HepG2 (cell line): ENCODE results near the gene SH3BP2. TPM values are rescaled to one million over a fixed set of nuclear protein-coding genes. Genes with fewer than 3 reads are reported as not detected.

Source experiments
- AKAP8 ChIP-seq: sonication (generic); formaldehyde crosslinking; IDR thresholded peaks from 2 replicates; pipeline ENCODE4 v1.5.1; 2020; ENCODE audit warnings: mild to moderate bottlenecking, missing genetic modification reagents
- ETV6 ChIP-seq: sonication (generic); formaldehyde crosslinking; conservative IDR thresholded peaks from 2 replicates; pipeline ENCODE4 v1.4.0; 2020; ENCODE audit warnings: missing genetic modification reagents
- TSC22D2 ChIP-seq: sonication (generic); formaldehyde crosslinking; IDR thresholded peaks from 2 replicates; pipeline ENCODE4 v1.5.1; 2020; ENCODE audit warnings: missing genetic modification reagents, mild to moderate bottlenecking, borderline replicate concordance
- ZBTB14 ChIP-seq: sonication (generic); formaldehyde crosslinking; IDR thresholded peaks from 2 replicates; pipeline ENCODE4 v1.4.0; 2020; ENCODE audit warnings: missing genetic modification reagents
- ZFP36L2 ChIP-seq: sonication (generic); formaldehyde crosslinking; IDR thresholded peaks from 2 replicates; pipeline ENCODE4 v1.4.0; 2020; ENCODE audit warnings: missing genetic modification reagents
- ZHX2 ChIP-seq, 2 experiments: sonication (generic) in 1 of 2; formaldehyde crosslinking in 1 of 2; IDR thresholded peaks; 2 replicates each; pipeline versions ENCODE4 v1.6.1 to v1.9.0; 2014 to 2022; ENCODE audit warnings: antibody characterized with exemption in 1 of 2, borderline replicate concordance in 1 of 2, inconsistent platforms in 1 of 2, low read depth in 1 of 2, missing genetic modification reagents in 1 of 2
- ZNF232 ChIP-seq: sonication (generic); formaldehyde crosslinking; IDR thresholded peaks from 2 replicates; pipeline ENCODE4 v1.4.0; 2020; ENCODE audit warnings: missing genetic modification reagents, borderline replicate concordance
- ZNF260 ChIP-seq: sonication (generic); formaldehyde crosslinking; IDR thresholded peaks from 2 replicates; pipeline ENCODE4 v1.4.0; 2020; ENCODE audit warnings: missing genetic modification reagents, low read depth, mild to moderate bottlenecking, borderline replicate concordance
- ZNF547 ChIP-seq: sonication (generic); formaldehyde crosslinking; IDR thresholded peaks from 2 replicates; pipeline ENCODE4 v1.5.1; 2020; ENCODE audit warnings: mild to moderate bottlenecking, missing genetic modification reagents
- ZNF609 ChIP-seq: sonication (generic); formaldehyde crosslinking; IDR thresholded peaks from 2 replicates; pipeline ENCODE4 v1.4.0; 2020; ENCODE audit warnings: mild to moderate bottlenecking, missing genetic modification reagents, borderline replicate concordance
- ZNF674 ChIP-seq: sonication (generic); formaldehyde crosslinking; IDR thresholded peaks from 2 replicates; pipeline ENCODE4 v1.5.0; 2020; ENCODE audit warnings: low read depth, mild to moderate bottlenecking, missing genetic modification reagents
- ZNF879 ChIP-seq: sonication (generic); formaldehyde crosslinking; IDR thresholded peaks from 2 replicates; pipeline ENCODE4 v1.8.1; 2023; ENCODE audit warnings: missing genetic modification reagents
- polyA plus RNA-seq, 8 experiments: library from polyadenylated mRNA; depleted of rRNA in 3 of 8; stranded (reverse) in 7 of 8; unstranded in 1 of 8; fragments of >200 nt; fragmentation: Illumina TruSeq in 4 of 8; extraction: Trizol in 4 of 8; gene quantifications; 2 replicates each; pipeline versions ENCODE4 v1.2.1 to v1.2.3, GENCODE V29; 2011 to 2016; ENCODE audit warnings: low read depth in 4 of 8, missing spikeins in 1 of 8, mixed read lengths in 1 of 8; ENCODE audit not compliant: insufficient read depth in 1 of 8
- total RNA-seq, 5 experiments: library from RNA; depleted of rRNA; stranded (reverse); fragments of >200 nt; fragmentation: Illumina TruSeq; extraction: Trizol; gene quantifications; 2 replicates each; pipeline ENCODE4 v1.2.3, GENCODE V29; 2016; ENCODE audit warnings: low read depth in 1 of 5

The SH3BP2 gene
- total and polyA plus RNA-seq, 2 of the 13 experiments (the other 11 are each of a cell fraction or from before 2014, with no cell fraction given): 16.9 to 34.5 TPM

- TF ChIP-seq ZNF609 (CRISPR knock-in tag) (no peak), ZNF260 (CRISPR knock-in tag) (no peak), ZFP36L2 (CRISPR knock-in tag) (no peak), ZBTB14 (CRISPR knock-in tag) (no peak), ZNF879 (CRISPR knock-in tag) (no peak), ZNF674 (CRISPR knock-in tag) (no peak), ZHX2 (IDR thresholded peaks at IDR 0.05; ENCODE audit: low read depth) (no peak), ZHX2 (CRISPR knock-in tag; IDR thresholded peaks at IDR 0.05; ENCODE audit: borderline replicate concordance) (no peak), AKAP8 (CRISPR knock-in tag) (no peak), ETV6 (CRISPR knock-in tag) (no peak), TSC22D2 (CRISPR knock-in tag) (no peak), ZNF547 (CRISPR knock-in tag) (no peak), ZNF232 (CRISPR knock-in tag) (no peak)
Measured at GRCh38 chr4:2745516-2745915, 47.4 kb upstream of the SH3BP2 start (continued).
